Endometrial microvascular endothelial cells (primary cell): Measurements from ENCODE around the gene CACNB2. TPM values are rescaled to one million over a fixed set of nuclear protein-coding genes. Genes with fewer than 3 reads are reported as not detected.
"Not testable (repeated sequence)": the region's sequence is repeated elsewhere in the genome, so short reads cannot be mapped to it uniquely, and the experiment has no call there.

Source experiments
- in situ Hi-C: cut with HindIII; loops from 2 replicates; pipeline ENCODE4 v1.10.0; 2017; ENCODE audit warnings: low sequenced_read_pairs, low pct_unique_long_range_greater_than_20kb; ENCODE audit errors: inconsistent ontology term
- total RNA-seq: library from RNA; depleted of rRNA; stranded (reverse); fragments of >200 nt; gene quantifications from one replicate; pipeline ENCODE4 v1.2.3, GENCODE V29; 2015; ENCODE audit errors: inconsistent ontology term

Gene CACNB2
- total RNA-seq, 1 donor from 2014 or later, result not detected

DNA sequence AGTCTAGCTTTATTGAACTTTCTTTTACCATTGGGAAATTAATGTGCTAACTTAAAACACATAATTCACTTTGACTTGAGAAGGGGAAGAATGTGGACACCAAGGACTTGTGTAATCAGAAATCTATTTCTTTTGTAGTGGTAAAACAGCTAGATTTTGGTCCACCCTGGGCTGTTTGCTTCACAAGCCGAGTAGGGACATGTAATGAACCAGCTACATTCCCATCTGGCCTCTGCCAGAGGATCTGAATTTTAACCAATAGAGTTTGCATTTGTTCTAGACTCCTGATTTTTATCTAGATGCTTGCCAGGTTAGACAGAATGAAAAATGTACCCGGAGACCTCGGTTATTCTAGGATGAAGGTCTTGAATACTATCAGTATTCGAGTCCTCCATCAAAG lies 1.9 kb downstream of the CACNB2 start:
- in situ Hi-C loops, result no loop called here

DNA sequence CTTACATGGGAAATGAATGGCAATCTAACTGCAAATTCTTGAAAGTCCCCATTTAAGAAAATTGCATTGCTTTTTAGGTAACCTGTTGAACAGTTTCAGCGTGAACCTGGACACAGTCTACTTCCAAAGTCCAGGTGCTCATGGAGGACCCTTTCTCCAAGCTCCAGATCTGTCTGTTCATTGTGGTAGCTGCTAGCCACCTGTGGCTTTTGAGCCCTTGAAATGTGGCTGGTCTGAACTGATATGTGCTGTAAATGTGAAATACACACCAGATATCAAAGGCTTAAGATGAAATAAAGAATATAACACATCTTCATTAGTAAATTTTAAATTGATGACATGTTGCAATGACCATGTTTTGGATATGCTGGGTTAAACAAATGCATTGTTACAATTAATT lies 4.2 kb downstream of the CACNB2 start:
- in situ Hi-C loops, result no loop called here

DNA sequence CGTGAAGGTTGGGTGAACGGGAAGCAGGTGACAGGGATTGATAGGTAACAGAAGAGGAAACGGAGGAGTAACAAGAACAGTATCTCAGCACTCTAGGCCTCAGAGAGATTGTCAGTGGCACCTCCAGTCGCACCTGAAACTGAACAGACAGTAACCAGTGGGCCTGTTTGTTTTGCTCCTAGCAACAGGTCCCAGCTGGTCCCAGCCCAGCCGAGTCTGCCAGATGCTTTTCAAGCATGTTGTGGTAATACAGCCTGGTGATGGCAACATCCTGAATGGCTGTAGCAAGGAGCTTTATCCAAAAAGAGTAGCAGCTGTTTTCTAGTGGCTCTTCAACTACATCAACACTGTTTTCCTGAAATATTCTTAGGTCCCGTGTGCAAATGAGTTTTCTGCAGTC lies 4.7 kb downstream of the CACNB2 start:
- in situ Hi-C loops, result no loop called here

DNA sequence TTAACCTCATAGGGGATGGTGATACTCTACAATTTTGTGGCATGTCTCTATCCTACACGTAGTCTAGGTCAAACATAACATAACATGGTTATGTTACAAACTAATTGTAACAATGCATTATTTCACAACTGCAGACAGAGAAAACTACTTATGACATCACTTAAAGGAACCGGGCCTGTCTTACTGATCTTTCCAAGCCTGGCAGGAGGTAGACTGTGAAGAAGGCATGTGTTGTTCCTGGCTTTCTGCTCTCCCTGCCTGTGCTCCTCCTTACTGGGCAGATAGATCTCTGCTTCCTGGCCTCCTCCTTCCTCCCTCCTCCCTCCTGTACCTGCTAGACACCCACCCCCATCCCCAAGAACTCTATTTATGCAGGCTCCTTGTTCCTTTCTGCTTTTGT lies 5.4 kb downstream of the CACNB2 start:
- in situ Hi-C loops, result no loop called here

GRCh38 chr10:18149196-18149800 lies 9.1 kb downstream of the CACNB2 start:
- in situ Hi-C loops, result no loop called here

DNA sequence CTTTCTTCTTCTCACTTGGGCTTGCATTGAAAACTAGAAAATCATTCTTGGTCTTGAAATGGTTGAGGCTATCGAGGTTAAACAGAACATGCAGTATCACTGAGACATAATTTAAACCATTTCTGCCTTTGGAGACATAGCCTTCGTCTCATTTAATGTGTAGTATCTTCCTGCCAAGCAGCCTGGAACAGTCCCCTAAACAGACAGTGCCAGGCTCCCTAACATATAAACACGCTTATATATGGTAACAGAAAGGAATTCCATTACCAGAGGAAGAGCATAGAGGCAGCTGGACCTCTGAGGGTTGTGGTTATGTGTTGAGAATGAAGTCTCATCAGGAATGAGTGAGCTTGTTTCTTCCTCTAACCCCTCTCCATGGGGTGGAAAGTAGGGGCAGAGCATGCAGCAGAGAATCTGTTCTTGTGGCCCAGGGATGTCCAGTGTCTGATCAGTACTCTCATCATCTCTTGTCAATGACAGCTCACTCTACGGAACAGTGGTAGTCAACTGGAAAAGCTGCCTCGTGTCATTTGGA lies 11.2 kb downstream of the CACNB2 start:
- in situ Hi-C loops, result no loop called here

DNA sequence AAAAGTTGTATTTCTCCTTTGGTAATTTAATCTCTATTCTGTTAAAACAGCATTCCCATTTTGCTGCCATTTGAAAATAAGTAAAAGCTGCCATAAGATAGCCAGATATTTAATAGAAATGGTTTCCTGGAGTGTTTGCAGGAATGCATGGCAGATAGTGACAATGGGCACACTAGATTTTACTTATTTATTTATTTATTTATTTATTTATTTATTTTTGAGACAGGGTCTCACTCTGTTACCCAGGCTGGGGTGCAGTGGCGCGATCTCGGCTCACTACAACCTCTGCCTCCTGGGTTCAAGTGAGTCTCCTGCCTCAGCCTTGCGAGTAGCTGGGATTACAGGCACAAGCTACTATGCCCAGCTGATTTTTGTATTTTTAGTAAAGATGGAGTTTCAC lies 13.2 kb downstream of the CACNB2 start:
- in situ Hi-C loops, result not testable (repeated sequence)

- in situ Hi-C loops, result no loop called here
Measured at GRCh38 chr10:18155321-18155720, 15.1 kb downstream of the CACNB2 start.

GRCh38 chr10:18156797-18157196 lies 16.6 kb downstream of the CACNB2 start:
- in situ Hi-C loops, result not testable (repeated sequence)

GRCh38 chr10:18157881-18158280 lies 17.7 kb downstream of the CACNB2 start:
- in situ Hi-C loops, result no loop called here

DNA sequence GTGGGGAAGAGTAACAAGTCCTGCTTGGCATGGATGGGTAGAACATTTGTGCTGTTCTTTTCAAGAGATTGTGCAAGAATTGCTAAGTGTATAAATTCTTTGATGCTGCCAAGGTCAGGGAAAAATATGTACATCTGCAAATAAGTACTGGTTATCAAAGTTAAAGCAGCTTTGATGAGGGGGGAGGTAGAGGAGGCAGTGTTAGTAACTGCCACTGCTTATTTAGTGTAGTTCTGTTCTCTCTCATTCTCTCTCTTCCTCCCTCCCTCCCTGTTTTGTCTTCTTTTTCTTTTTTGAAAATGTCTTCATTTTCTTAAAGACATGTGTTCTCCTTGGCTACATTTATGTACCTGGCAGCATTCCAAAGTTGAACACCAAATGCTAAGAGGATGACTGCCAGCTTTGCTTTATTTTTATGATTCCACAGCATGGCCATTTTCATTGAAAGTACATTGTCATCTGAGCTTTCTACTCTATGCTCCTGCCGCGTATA lies 18.6 kb downstream of the CACNB2 start:
- in situ Hi-C loops, result no loop called here

- in situ Hi-C loops, result no loop called here
Measured at GRCh38 chr10:18159557-18159956, 19.3 kb downstream of the CACNB2 start.

- in situ Hi-C loops, result no loop called here
Measured at GRCh38 chr10:18162021-18162627, 21.9 kb downstream of the CACNB2 start.

DNA sequence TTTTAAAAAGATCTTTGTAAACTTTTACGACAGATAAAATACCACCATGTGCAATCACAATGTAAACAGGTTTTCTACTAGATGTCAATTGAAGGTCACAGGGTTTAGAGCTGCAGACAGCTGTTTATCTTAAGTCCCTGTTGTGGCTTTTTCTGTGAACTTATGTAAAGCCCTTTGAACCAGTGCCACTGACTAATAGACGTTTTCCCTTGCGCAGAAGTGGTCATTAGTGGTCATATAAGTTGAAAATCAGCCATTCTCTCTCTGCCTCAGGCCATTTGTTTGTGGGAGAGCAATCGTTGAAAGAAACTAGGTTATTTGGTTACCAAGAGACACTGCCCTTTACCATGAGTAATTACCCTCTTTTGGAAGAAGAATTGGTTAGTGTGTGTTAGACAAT lies 23.9 kb downstream of the CACNB2 start:
- in situ Hi-C loops, result no loop called here

DNA sequence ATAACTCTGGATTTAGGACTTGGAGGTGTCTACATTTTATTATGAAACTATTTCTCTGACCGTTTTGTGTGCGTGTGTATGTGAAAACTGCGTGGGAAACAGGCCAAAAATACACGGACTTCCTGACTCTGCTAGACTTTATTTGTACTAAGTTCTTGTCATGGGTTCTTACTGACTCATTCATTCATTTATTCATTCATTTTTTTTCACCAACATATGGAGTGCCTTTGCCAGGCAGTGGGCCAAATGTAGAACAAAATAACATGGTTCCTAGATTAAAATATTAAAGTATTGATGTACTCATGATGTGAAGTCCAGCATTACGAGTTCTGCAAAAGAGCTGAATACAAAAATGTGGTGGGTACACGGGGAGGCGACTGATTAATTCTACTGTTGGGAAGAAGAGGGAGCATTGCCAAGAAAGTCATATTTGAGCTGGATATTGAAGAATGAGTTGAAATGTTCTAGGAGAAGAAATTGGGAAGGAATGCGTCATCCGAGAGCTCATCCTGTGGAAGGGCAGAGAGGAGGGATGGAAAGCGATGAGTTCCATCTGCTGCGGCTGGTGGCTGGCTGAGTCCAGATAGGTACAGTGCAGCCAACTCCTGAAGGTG lies 24.6 kb downstream of the CACNB2 start:
- in situ Hi-C loops, result no loop called here

GRCh38 chr10:18178854-18179483 lies 38.7 kb downstream of the CACNB2 start:
- in situ Hi-C loops, result no loop called here

GRCh38 chr10:18179891-18180290 lies 39.7 kb downstream of the CACNB2 start:
- in situ Hi-C loops, result no loop called here

- in situ Hi-C loops, result not testable (repeated sequence)
Measured at GRCh38 chr10:18181382-18181781, 41.2 kb downstream of the CACNB2 start.

DNA sequence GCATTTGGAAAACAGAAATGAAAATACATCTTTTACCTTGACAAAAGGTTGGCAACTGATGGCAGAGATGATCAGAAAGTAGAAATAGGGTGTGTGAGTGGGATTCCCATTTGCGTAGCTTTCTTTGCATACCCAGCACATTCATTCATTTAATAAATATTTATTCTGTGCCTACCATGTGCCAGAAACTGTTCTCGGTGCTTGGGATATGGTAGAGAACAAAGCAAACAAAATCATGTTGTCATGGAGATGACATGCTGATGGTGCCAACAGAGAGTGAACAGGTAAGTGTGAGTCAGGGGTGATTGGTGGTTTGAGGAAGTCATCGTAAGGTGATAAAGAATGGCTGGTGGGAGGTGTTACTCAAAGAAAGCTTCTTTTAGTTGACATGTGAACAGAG lies 45.4 kb downstream of the CACNB2 start:
- in situ Hi-C loops, result no loop called here

DNA sequence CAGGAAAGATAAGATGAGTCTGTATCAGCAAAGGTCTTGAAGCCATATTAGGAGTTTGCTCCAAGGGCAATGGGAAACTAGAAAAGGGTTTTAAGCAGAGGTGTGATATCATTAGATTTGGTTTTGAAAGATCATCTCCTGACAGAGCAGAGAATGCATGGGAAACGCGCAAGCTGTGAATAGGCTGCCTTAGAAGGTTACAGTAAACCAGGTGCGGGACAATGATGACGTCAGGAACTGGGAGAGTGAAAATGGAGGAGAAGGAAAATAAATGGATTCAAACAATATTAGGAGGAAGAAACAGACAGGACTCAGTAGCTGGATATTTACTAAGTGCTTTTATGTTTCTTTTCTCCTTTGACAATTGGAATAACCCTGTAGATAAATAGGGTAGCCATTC lies 50.6 kb downstream of the CACNB2 start:
- in situ Hi-C loops, result no loop called here
